GM12878 (cell line): Measurements from ENCODE around the gene CHN1. TPM values are rescaled to one million over a fixed set of nuclear protein-coding genes. Genes with fewer than 3 reads are reported as not detected.

ENCODE experiments used
- ATAC-seq: fragments of 200-7000 bp; cut with Tn5 transposase; 3 replicates; pipeline ENCODE4 v1.9.1; 2020; ENCODE audit warnings: mild to moderate bottlenecking, moderate library complexity
- BruUV-seq: library from RNA; stranded (reverse); fragments of 400-500 nt; replicated peaks from 2 replicates; lab custom pipeline; 2021; lab: Mats Ljungman, UMichigan
- CTCF ChIA-PET: fragments of 300-600 bp; sonication (Branson Sonifier 250); formaldehyde crosslinking; extraction: SDS; loops from one replicate; lab custom pipeline; 2021; ENCODE audit warnings: inconsistent platforms; lab: Yijun Ruan, JAX
- POLR2A ChIA-PET: fragments of 350-600 bp; formaldehyde crosslinking; extraction: SDS; loops from one replicate; lab custom pipeline; 2021; ENCODE audit warnings: inconsistent platforms; lab: Charles Lee
- RAD21 ChIA-PET: fragments of 300-600 bp; sonication (Branson Sonifier 250); formaldehyde crosslinking; loops from one replicate; lab custom pipeline; 2023; ENCODE audit warnings: antibody characterized with exemption; ENCODE audit not compliant: unreplicated experiment; lab: Charles Lee
- SMC1A ChIA-PET: fragments of 300-600 bp; sonication (Branson Sonifier 250); formaldehyde crosslinking; loops from one replicate; lab custom pipeline; 2023; ENCODE audit not compliant: unreplicated experiment, uncharacterized antibody; lab: Charles Lee
- DNase-seq: peaks from one replicate; pipeline ENCODE4 v3.0.0-alpha.2; 2011; ENCODE audit warnings: low read depth, low spot score
- FAIRE-seq: peaks from 3 replicates; lab custom pipeline; 2011; peaks lifted over from hg19 to GRCh38; lab: Jason Lieb, UNC
- H2AFZ ChIP-seq: 2 replicates; pipeline ENCODE4 v1.6.0; 2011; ENCODE audit warnings: low read depth, low read length, control low read depth; ENCODE audit not compliant: control insufficient read depth
- H3K27ac ChIP-seq: 2 replicates; pipeline ENCODE4 v1.5.1; 2011; ENCODE audit warnings: control low read depth; ENCODE audit not compliant: control insufficient read depth, insufficient read depth
- H3K27me3 ChIP-seq, 2 experiments: replicated peaks in 1 of 2; 2 replicates each; pipeline versions ENCODE4 v1.6.0 to v1.6.1; 2011; ENCODE audit warnings: low read length in 1 of 2; ENCODE audit not compliant: control insufficient read depth in 2 of 2, insufficient read depth in 2 of 2
- H3K36me3 ChIP-seq, 2 experiments: 2 replicates each; pipeline ENCODE4 v1.5.1; 2011; ENCODE audit warnings: low read length in 1 of 2; ENCODE audit not compliant: control insufficient read depth in 2 of 2, insufficient read depth in 2 of 2
- H3K4me1 ChIP-seq: 2 replicates; pipeline ENCODE4 v1.6.1; 2011; ENCODE audit warnings: mild to moderate bottlenecking, low read length, moderate library complexity, mixed read lengths; ENCODE audit not compliant: control insufficient read depth, insufficient read depth
- H3K4me2 ChIP-seq: 2 replicates; pipeline ENCODE4 v1.6.0; 2011; ENCODE audit warnings: control low read depth; ENCODE audit not compliant: control insufficient read depth, insufficient read depth
- H3K4me3 ChIP-seq: fragments of 200-600 bp; sonication (generic); 2 replicates; pipeline ENCODE4 v1.5.1; 2016
- H3K79me2 ChIP-seq: 2 replicates; pipeline ENCODE4 v1.6.0; 2011; ENCODE audit warnings: low read length; ENCODE audit not compliant: control insufficient read depth, insufficient read depth
- H3K9ac ChIP-seq: 2 replicates; pipeline ENCODE4 v1.8.0; 2011; ENCODE audit warnings: low read length, control low read depth, mixed read lengths; ENCODE audit not compliant: control insufficient read depth, insufficient read depth
- H3K9me3 ChIP-seq: replicated peaks from 3 replicates; pipeline ENCODE4 v1.5.1; 2011; ENCODE audit warnings: mild to moderate bottlenecking, low read length; ENCODE audit not compliant: control insufficient read depth, insufficient read depth
- H4K20me1 ChIP-seq: 2 replicates; pipeline ENCODE4 v1.6.0; 2011; ENCODE audit not compliant: control insufficient read depth, insufficient read depth
- EGR1 ChIP-seq, 2 experiments: IDR thresholded peaks; 1 replicate in 1 of 2; 2 replicates in 1 of 2; pipeline ENCODE4 v1.6.1; 2011 to 2012; ENCODE audit warnings: low read depth in 2 of 2, low read length in 2 of 2, borderline replicate concordance in 1 of 2, mild to moderate bottlenecking in 1 of 2, moderate library complexity in 1 of 2
- ESRRA ChIP-seq: IDR thresholded peaks from 2 replicates; pipeline ENCODE4 v1.6.1; 2012; ENCODE audit warnings: mild to moderate bottlenecking, low read length, improper control_type of control experiment
- NFXL1 ChIP-seq: fragments of 450-650 bp; IDR thresholded peaks from 2 replicates; pipeline ENCODE4 v1.6.1; 2017; ENCODE audit warnings: antibody characterized with exemption, mild to moderate bottlenecking, borderline replicate concordance
- NFYA ChIP-seq: IDR thresholded peaks from 2 replicates; pipeline ENCODE4 v1.6.1; 2011; ENCODE audit warnings: low read depth, mild to moderate bottlenecking, low read length, improper control_type of control experiment, borderline replicate concordance
- SRF ChIP-seq, 2 experiments: IDR thresholded peaks; 2 replicates each; pipeline ENCODE4 v1.6.1; 2011; ENCODE audit warnings: low read depth in 2 of 2, low read length in 2 of 2, mild to moderate bottlenecking in 1 of 2, moderate library complexity in 1 of 2
- TARDBP ChIP-seq: IDR thresholded peaks from 2 replicates; pipeline ENCODE4 v1.6.1; 2016; ENCODE audit warnings: borderline replicate concordance
- WGBS: methylation state at CpG from one replicate; pipeline ENCODE4 v1.1.6; 2016; ENCODE audit warnings: low lambda C conversion rate; ENCODE audit not compliant: insufficient replicate concordance, insufficient coverage; ENCODE audit errors: missing lambda C conversion rate; 5-methylcytosine and 5-hydroxymethylcytosine counted together
- in situ Hi-C: fragments of 300-500 bp; cut with MboI; formaldehyde crosslinking; loops from 9 replicates; pipeline ENCODE4 v1.14.3; 2018; ENCODE audit warnings: mixed read lengths
- intact Hi-C: fragments of 100-400 bp; cut with micrococcal nuclease; formaldehyde crosslinking; loops from one replicate; pipeline ENCODE4 v1.14.2; 2022; ENCODE audit not compliant: unreplicated experiment
- polyA plus RNA-seq, 11 experiments: library from polyadenylated mRNA; depleted of rRNA in 4 of 11; unstranded in 6 of 11; stranded (reverse) in 5 of 11; fragments of >200 nt; fragmentation: Nextera tagmentation in 4 of 11; fragmentation: Illumina TruSeq in 1 of 11; extraction: Ambion mirVana in 4 of 11; extraction: Trizol in 1 of 11; gene quantifications; 1 replicate in 1 of 11; 2 replicates in 10 of 11; pipeline versions ENCODE4 v1.2.1 to v1.2.3, GENCODE V29; 2011 to 2016; ENCODE audit warnings: inconsistent platforms in 2 of 11, missing spikeins in 2 of 11, low read depth in 1 of 11
- total RNA-seq, 4 experiments: library from RNA; depleted of rRNA in 3 of 4; stranded (reverse); fragments of >200 nt in 3 of 4; fragmentation: Illumina TruSeq in 1 of 4; extraction: Trizol in 1 of 4; gene quantifications; 2 replicates each; pipeline versions ENCODE4 v1.2.1 to v1.2.3, GENCODE V29; 2013 to 2021
- TF ChIP-seq, protein P1 (sequence below): fragments of 450-650 bp; IDR thresholded peaks from 2 replicates; pipeline ENCODE4 v1.6.1; 2016; ENCODE audit warnings: mild to moderate bottlenecking
- TF ChIP-seq, protein P2 (sequence below): IDR thresholded peaks from 2 replicates; pipeline ENCODE4 v1.6.1; 2011; ENCODE audit warnings: borderline replicate concordance, low read depth, mild to moderate bottlenecking, moderate library complexity, mixed read lengths, low read length; ENCODE audit not compliant: insufficient read depth; ENCODE audit errors: extremely low read length
- TF ChIP-seq, protein P3 (sequence below): IDR thresholded peaks from 2 replicates; pipeline ENCODE4 v1.6.1; 2012; ENCODE audit warnings: low read length, inconsistent platforms
- TF ChIP-seq, protein P4 (sequence below): fragments of 450-650 bp; IDR thresholded peaks from 2 replicates; pipeline ENCODE4 v1.6.1; 2017; ENCODE audit warnings: mild to moderate bottlenecking, moderate library complexity
- TF ChIP-seq, protein P5 (sequence below): IDR thresholded peaks from 2 replicates; pipeline ENCODE4 v1.6.1; 2012; ENCODE audit warnings: low read depth, low read length, improper control_type of control experiment
- TF ChIP-seq, protein P6 (sequence below): fragments of 450-650 bp; IDR thresholded peaks from 2 replicates; pipeline ENCODE4 v1.6.1; 2014; ENCODE audit warnings: mild to moderate bottlenecking

The CHN1 gene
- total and polyA plus RNA-seq, 10 of the 15 experiments (the other 5 are each of a cell fraction or from before 2014, with no cell fraction given) = 0.18 to 0.92 (median 0.53) TPM; not detected in 1

DNA sequence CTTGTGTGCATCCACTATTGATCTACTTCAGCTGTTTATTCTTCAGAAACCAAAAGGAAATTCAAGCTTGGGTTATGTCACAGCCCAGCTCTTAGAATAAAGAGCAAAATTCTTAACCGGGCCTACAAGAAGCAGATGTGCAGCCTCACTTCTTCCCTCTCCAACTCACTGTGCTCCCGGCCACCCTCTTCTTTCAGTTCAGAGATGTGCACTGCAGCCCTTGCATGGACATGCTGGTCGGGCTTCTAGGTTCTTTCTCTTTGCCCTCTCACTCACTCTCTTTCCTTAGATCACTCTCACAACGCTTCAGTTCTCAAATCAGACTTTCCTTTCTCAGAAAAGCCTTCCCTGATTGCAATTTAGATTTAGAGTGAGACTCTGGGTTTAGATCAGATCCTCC lies 104.1 kb downstream of the CHN1 start (continued):
- TF ChIP-seq, protein P1, sequence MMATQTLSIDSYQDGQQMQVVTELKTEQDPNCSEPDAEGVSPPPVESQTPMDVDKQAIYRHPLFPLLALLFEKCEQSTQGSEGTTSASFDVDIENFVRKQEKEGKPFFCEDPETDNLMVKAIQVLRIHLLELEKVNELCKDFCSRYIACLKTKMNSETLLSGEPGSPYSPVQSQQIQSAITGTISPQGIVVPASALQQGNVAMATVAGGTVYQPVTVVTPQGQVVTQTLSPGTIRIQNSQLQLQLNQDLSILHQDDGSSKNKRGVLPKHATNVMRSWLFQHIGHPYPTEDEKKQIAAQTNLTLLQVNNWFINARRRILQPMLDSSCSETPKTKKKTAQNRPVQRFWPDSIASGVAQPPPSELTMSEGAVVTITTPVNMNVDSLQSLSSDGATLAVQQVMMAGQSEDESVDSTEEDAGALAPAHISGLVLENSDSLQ = no peak
- TF ChIP-seq ESRRA = no peak
- TF ChIP-seq, protein P2, sequence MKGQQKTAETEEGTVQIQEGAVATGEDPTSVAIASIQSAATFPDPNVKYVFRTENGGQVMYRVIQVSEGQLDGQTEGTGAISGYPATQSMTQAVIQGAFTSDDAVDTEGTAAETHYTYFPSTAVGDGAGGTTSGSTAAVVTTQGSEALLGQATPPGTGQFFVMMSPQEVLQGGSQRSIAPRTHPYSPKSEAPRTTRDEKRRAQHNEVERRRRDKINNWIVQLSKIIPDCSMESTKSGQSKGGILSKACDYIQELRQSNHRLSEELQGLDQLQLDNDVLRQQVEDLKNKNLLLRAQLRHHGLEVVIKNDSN = no peak
- TF ChIP-seq, all 136 proteins: peak for 0

DNA sequence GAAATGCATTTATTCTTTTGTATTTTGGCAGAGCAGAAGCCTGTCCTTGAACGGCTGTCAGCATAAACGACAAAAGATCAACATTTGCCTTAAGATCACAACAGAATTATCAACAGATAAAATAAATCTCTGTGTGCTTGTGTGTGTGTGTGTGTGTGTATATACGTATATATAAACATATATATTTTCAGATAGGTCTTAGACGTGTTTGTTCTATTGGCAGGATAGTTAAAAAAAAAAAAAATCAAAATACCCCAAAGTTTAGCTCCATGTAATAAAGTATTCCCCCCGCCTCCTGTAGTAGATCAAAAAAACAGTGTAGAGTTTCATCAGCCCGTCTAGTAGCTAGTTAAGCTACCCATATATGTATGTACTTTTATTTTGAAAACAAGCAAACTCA lies 107.9 kb downstream of the CHN1 start:
- no peak overlapping the region for H3K27ac ChIP-seq
- no peaks in the 10 kb centered on the region for H3K9me3 ChIP-seq
- no peak overlapping the region for H3K4me3 ChIP-seq
- no peaks in the 10 kb centered on the region for H3K4me1 ChIP-seq
- no peak overlapping the region for H3K4me2 ChIP-seq
- ATAC-seq (no peak), FAIRE-seq (no peak), DNase-seq (no peak)
- no peak overlapping the region for H2AFZ ChIP-seq
- H3K9ac ChIP-seq = no peak overlapping the region
- WGBS = 58% methylated on average over 6 of the region's 6 CpGs
- intact Hi-C loops = no loop called here
- H3K27me3 ChIP-seq = no peaks in the 10 kb centered on the region
- no TSS peak for BruUV-seq
- ChIA-PET SMC1A (no interaction called here), POLR2A (no interaction called here), RAD21 (no interaction called here), CTCF (interaction anchor here (0.8 kb wide), 1 partner anchor 197 kb away, joined by 3 read pairs; no protein-coding TSS in a partner anchor)
- no peaks in the 10 kb centered on the region for H3K79me2 ChIP-seq
- in situ Hi-C loops = no loop called here
- no peaks in the 10 kb centered on the region for H4K20me1 ChIP-seq
- no peaks in the 10 kb centered on the region for H3K36me3 ChIP-seq
- TF ChIP-seq SRF (IDR thresholded peaks at IDR 0.05; ENCODE audit: low read depth in 2 of 2, low read length in 2 of 2) (no peak), NFXL1 (no peak), EGR1 (IDR thresholded peaks at IDR 0.05; ENCODE audit: borderline replicate concordance in 1 of 2, low read depth in 2 of 2, low read length in 2 of 2) (no peak), NFYA (no peak), TARDBP (no peak)
- TF ChIP-seq, protein P3, sequence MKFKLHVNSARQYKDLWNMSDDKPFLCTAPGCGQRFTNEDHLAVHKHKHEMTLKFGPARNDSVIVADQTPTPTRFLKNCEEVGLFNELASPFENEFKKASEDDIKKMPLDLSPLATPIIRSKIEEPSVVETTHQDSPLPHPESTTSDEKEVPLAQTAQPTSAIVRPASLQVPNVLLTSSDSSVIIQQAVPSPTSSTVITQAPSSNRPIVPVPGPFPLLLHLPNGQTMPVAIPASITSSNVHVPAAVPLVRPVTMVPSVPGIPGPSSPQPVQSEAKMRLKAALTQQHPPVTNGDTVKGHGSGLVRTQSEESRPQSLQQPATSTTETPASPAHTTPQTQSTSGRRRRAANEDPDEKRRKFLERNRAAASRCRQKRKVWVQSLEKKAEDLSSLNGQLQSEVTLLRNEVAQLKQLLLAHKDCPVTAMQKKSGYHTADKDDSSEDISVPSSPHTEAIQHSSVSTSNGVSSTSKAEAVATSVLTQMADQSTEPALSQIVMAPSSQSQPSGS = no peak
- TF ChIP-seq, protein P4, sequence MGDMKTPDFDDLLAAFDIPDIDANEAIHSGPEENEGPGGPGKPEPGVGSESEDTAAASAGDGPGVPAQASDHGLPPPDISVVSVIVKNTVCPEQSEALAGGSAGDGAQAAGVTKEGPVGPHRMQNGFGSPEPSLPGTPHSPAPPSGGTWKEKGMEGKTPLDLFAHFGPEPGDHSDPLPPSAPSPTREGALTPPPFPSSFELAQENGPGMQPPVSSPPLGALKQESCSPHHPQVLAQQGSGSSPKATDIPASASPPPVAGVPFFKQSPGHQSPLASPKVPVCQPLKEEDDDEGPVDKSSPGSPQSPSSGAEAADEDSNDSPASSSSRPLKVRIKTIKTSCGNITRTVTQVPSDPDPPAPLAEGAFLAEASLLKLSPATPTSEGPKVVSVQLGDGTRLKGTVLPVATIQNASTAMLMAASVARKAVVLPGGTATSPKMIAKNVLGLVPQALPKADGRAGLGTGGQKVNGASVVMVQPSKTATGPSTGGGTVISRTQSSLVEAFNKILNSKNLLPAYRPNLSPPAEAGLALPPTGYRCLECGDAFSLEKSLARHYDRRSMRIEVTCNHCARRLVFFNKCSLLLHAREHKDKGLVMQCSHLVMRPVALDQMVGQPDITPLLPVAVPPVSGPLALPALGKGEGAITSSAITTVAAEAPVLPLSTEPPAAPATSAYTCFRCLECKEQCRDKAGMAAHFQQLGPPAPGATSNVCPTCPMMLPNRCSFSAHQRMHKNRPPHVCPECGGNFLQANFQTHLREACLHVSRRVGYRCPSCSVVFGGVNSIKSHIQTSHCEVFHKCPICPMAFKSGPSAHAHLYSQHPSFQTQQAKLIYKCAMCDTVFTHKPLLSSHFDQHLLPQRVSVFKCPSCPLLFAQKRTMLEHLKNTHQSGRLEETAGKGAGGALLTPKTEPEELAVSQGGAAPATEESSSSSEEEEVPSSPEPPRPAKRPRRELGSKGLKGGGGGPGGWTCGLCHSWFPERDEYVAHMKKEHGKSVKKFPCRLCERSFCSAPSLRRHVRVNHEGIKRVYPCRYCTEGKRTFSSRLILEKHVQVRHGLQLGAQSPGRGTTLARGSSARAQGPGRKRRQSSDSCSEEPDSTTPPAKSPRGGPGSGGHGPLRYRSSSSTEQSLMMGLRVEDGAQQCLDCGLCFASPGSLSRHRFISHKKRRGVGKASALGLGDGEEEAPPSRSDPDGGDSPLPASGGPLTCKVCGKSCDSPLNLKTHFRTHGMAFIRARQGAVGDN = no peak
- TF ChIP-seq, protein P5, sequence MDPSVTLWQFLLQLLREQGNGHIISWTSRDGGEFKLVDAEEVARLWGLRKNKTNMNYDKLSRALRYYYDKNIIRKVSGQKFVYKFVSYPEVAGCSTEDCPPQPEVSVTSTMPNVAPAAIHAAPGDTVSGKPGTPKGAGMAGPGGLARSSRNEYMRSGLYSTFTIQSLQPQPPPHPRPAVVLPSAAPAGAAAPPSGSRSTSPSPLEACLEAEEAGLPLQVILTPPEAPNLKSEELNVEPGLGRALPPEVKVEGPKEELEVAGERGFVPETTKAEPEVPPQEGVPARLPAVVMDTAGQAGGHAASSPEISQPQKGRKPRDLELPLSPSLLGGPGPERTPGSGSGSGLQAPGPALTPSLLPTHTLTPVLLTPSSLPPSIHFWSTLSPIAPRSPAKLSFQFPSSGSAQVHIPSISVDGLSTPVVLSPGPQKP = no peak
- TF ChIP-seq, protein P6, sequence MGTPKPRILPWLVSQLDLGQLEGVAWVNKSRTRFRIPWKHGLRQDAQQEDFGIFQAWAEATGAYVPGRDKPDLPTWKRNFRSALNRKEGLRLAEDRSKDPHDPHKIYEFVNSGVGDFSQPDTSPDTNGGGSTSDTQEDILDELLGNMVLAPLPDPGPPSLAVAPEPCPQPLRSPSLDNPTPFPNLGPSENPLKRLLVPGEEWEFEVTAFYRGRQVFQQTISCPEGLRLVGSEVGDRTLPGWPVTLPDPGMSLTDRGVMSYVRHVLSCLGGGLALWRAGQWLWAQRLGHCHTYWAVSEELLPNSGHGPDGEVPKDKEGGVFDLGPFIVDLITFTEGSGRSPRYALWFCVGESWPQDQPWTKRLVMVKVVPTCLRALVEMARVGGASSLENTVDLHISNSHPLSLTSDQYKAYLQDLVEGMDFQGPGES = no peak
